H1 (cell line): ENCODE data around the gene ZNF608. TPM values are rescaled to one million over a fixed set of nuclear protein-coding genes. Genes with fewer than 3 reads are reported as not detected.

Source experiments
- CTCF ChIA-PET: fragments of 300-600 bp; sonication (Branson Sonifier 250); formaldehyde crosslinking; loops from one replicate; lab custom pipeline; 2021; ENCODE audit not compliant: partially characterized antibody; lab: Charles Lee
- POLR2A ChIA-PET: fragments of 300-600 bp; sonication (Branson Sonifier 250); formaldehyde crosslinking; loops from one replicate; lab custom pipeline; 2021; ENCODE audit warnings: inconsistent platforms; ENCODE audit not compliant: partially characterized antibody; lab: Charles Lee
- DNase-seq, 2 experiments: peaks; one replicate each; pipeline versions ENCODE4 v3.0.0 to v3.0.0-alpha.2; 2010 to 2022; ENCODE audit warnings: low spot score in 2 of 2, low read depth in 1 of 2, mixed read lengths in 1 of 2
- FAIRE-seq: peaks from 2 replicates; lab custom pipeline; 2011; peaks lifted over from hg19 to GRCh38; lab: Jason Lieb, UNC
- H2AFZ ChIP-seq: 2 replicates; pipeline ENCODE4 v1.8.1; 2012; ENCODE audit warnings: low read length, inconsistent platforms
- H2AK5ac ChIP-seq: 2 replicates; pipeline ENCODE4 v1.6.1; 2013; ENCODE audit warnings: low read depth, low read length
- H2BK120ac ChIP-seq: replicated peaks from 2 replicates; pipeline ENCODE3; 2013; ENCODE audit warnings: low read depth, low read length, inconsistent platforms
- H2BK12ac ChIP-seq: 2 replicates; pipeline ENCODE4 v1.6.1; 2013; ENCODE audit warnings: low read depth, low read length
- H2BK15ac ChIP-seq: 2 replicates; pipeline ENCODE4 v1.6.1; 2013; ENCODE audit warnings: low read length
- H2BK20ac ChIP-seq: 2 replicates; pipeline ENCODE4 v1.6.1; 2013; ENCODE audit warnings: low read length
- H2BK5ac ChIP-seq: 2 replicates; pipeline ENCODE4 v1.6.1; 2013; ENCODE audit warnings: low read depth, low read length
- H3K14ac ChIP-seq: 2 replicates; pipeline ENCODE4 v1.6.1; 2013; ENCODE audit warnings: inconsistent platforms; ENCODE audit not compliant: insufficient read length
- H3K18ac ChIP-seq: 2 replicates; pipeline ENCODE4 v1.6.1; 2013; ENCODE audit warnings: low read length; ENCODE audit errors: extremely low read depth
- H3K23ac ChIP-seq: 2 replicates; pipeline ENCODE4 v1.6.1; 2013; ENCODE audit warnings: inconsistent platforms; ENCODE audit not compliant: insufficient read length
- H3K23me2 ChIP-seq: 2 replicates; pipeline ENCODE4 v1.6.1; 2013; ENCODE audit warnings: low read depth, low read length
- H3K27ac ChIP-seq: 2 replicates; pipeline ENCODE4 v1.6.1; 2011; ENCODE audit warnings: low read depth, low read length, inconsistent platforms
- H3K27me3 ChIP-seq, 4 experiments: replicated peaks in 1 of 4; 1 replicate in 1 of 4; 2 replicates in 3 of 4; pipeline versions ENCODE4 v1.6.1 to v1.8.1; 2011 to 2013; ENCODE audit warnings: low read length in 3 of 4, mild to moderate bottlenecking in 3 of 4, inconsistent platforms in 2 of 4, mixed read lengths in 2 of 4, moderate library complexity in 1 of 4; ENCODE audit not compliant: control insufficient read depth in 3 of 4, insufficient read depth in 3 of 4; ENCODE audit errors: extremely low read depth in 1 of 4
- H3K36me3 ChIP-seq, 4 experiments: 2 replicates each; pipeline versions ENCODE4 v1.6.1 to v1.8.1; 2011 to 2013; ENCODE audit warnings: mild to moderate bottlenecking in 4 of 4, low read length in 3 of 4, moderate library complexity in 2 of 4, control low read depth in 1 of 4, inconsistent platforms in 1 of 4; ENCODE audit not compliant: insufficient read depth in 4 of 4, control insufficient read depth in 2 of 4
- H3K4ac ChIP-seq: replicated peaks from 2 replicates; pipeline ENCODE3; 2013; ENCODE audit warnings: low read length, low read depth, mixed read lengths, inconsistent platforms; ENCODE audit not compliant: insufficient read length
- H3K4me1 ChIP-seq, 4 experiments: replicated peaks in 1 of 4; 1 replicate in 1 of 4; 2 replicates in 3 of 4; pipeline versions ENCODE4 v1.6.1 to v1.8.1; 2011 to 2013; ENCODE audit warnings: low read length in 3 of 4, inconsistent platforms in 2 of 4, mixed read lengths in 1 of 4; ENCODE audit not compliant: insufficient read depth in 4 of 4, control insufficient read depth in 3 of 4
- H3K4me2 ChIP-seq, 2 experiments: 2 replicates each; pipeline versions ENCODE4 v1.6.1 to v1.8.1; 2011 to 2013; ENCODE audit warnings: low read depth in 2 of 2, low read length in 2 of 2, control low read depth in 1 of 2, inconsistent platforms in 1 of 2, mild to moderate bottlenecking in 1 of 2; ENCODE audit not compliant: insufficient read depth in 1 of 2
- H3K4me3 ChIP-seq, 4 experiments: fragments of 200-600, 300-600 bp in 1 of 4; sonication (generic), shearing (Covaris generic), sonication (Bioruptor Twin) in 1 of 4; 2 replicates each; pipeline versions ENCODE4 v1.5.1 to v1.8.1; 2011 to 2016; ENCODE audit warnings: low read length in 4 of 4, low read depth in 3 of 4, control low read depth in 2 of 4, inconsistent platforms in 2 of 4, mild to moderate bottlenecking in 2 of 4, mixed read lengths in 1 of 4, moderate library complexity in 1 of 4; ENCODE audit not compliant: insufficient read depth in 2 of 4; ENCODE audit errors: extremely low read depth in 1 of 4
- H3K56ac ChIP-seq: replicated peaks from 2 replicates; pipeline ENCODE3; 2013; ENCODE audit warnings: low read depth, mild to moderate bottlenecking, mixed read lengths, low read length, inconsistent platforms; ENCODE audit not compliant: insufficient read length
- H3K79me1 ChIP-seq: 2 replicates; pipeline ENCODE4 v1.6.1; 2013; ENCODE audit warnings: low read depth, low read length, control low read depth
- H3K79me2 ChIP-seq, 2 experiments: 2 replicates each; pipeline versions ENCODE4 v1.6.1 to v1.8.1; 2012 to 2013; ENCODE audit warnings: low read length in 2 of 2, mild to moderate bottlenecking in 2 of 2, inconsistent platforms in 1 of 2; ENCODE audit not compliant: insufficient read depth in 2 of 2, control insufficient read depth in 1 of 2
- H3K9ac ChIP-seq, 4 experiments: replicated peaks in 1 of 4; 1 replicate in 1 of 4; 2 replicates in 3 of 4; pipeline versions ENCODE4 v1.6.1 to v1.8.1; 2011 to 2013; ENCODE audit warnings: low read depth in 3 of 4, low read length in 3 of 4, control low read depth in 2 of 4, mild to moderate bottlenecking in 2 of 4, moderate library complexity in 2 of 4, inconsistent platforms in 1 of 4; ENCODE audit errors: extremely low read depth in 1 of 4
- H3K9me3 ChIP-seq, 2 experiments: 2 replicates each; pipeline versions ENCODE4 v1.6.1 to v1.8.1; 2012 to 2013; ENCODE audit warnings: mild to moderate bottlenecking in 2 of 2, moderate library complexity in 2 of 2, control low read depth in 1 of 2, inconsistent platforms in 1 of 2, low read depth in 1 of 2, low read length in 1 of 2, mixed read lengths in 1 of 2; ENCODE audit not compliant: insufficient read depth in 2 of 2
- H4K20me1 ChIP-seq, 2 experiments: replicated peaks in 1 of 2; 2 replicates each; pipeline versions ENCODE3 to v1.8.1; 2011 to 2013; ENCODE audit warnings: inconsistent platforms in 2 of 2, low read length in 2 of 2, mild to moderate bottlenecking in 1 of 2; ENCODE audit not compliant: insufficient read depth in 2 of 2, control insufficient read depth in 1 of 2
- H4K5ac ChIP-seq: 2 replicates; pipeline ENCODE4 v1.6.1; 2013; ENCODE audit warnings: low read length, low read depth, mixed read lengths, inconsistent platforms; ENCODE audit not compliant: insufficient read length
- H4K8ac ChIP-seq: 2 replicates; pipeline ENCODE4 v1.8.0; 2013; ENCODE audit warnings: mild to moderate bottlenecking, moderate library complexity, low read length, inconsistent platforms; ENCODE audit not compliant: insufficient read depth; ENCODE audit errors: extremely low read depth
- H4K91ac ChIP-seq: replicated peaks from 2 replicates; pipeline ENCODE3; 2013; ENCODE audit warnings: low read length, mixed read lengths, inconsistent platforms; ENCODE audit not compliant: insufficient read length
- KDM1A ChIP-seq: fragments of 200-600, 300-600 bp; sonication (generic); IDR thresholded peaks from 2 replicates; pipeline ENCODE4 v1.7.1; 2016; ENCODE audit warnings: mild to moderate bottlenecking, low read length, borderline replicate concordance
- PHF8 ChIP-seq: fragments of 200-600 bp; sonication (generic); conservative IDR thresholded peaks from 2 replicates; pipeline ENCODE4 v1.7.1; 2012; ENCODE audit warnings: low read depth, mild to moderate bottlenecking, inconsistent platforms, low read length, moderate library complexity
- TCF12 ChIP-seq: IDR thresholded peaks from 2 replicates; pipeline ENCODE4 v1.6.1; 2011; ENCODE audit warnings: low read depth, mild to moderate bottlenecking, low read length
- WGBS, 2 experiments: shearing (Covaris generic) in 1 of 2; methylation state at CpG; one replicate each; pipeline versions ENCODE4 v1.1.6 to v1.1.7; 2013 to 2015; ENCODE audit warnings: low lambda C conversion rate in 2 of 2, mixed read lengths in 2 of 2, inconsistent platforms in 1 of 2, low coverage in 1 of 2, missing lambda C conversion rate in 1 of 2; ENCODE audit not compliant: insufficient replicate concordance in 2 of 2, insufficient coverage in 1 of 2, insufficient read length in 1 of 2; ENCODE audit errors: extremely low coverage in 1 of 2, missing lambda C conversion rate in 1 of 2; 5-methylcytosine and 5-hydroxymethylcytosine counted together
- polyA plus RNA-seq, 7 experiments: library from polyadenylated mRNA; depleted of rRNA in 3 of 7; stranded (reverse) in 5 of 7; unstranded in 2 of 7; fragments of >200 nt in 5 of 7; fragments of 200-250 nt in 2 of 7; gene quantifications; 1 replicate in 5 of 7; 2 replicates in 1 of 7; 4 replicates in 1 of 7; pipeline versions ENCODE4 v1.2.1 to v1.2.3, GENCODE V29; 2011 to 2013; ENCODE audit warnings: missing spikeins in 2 of 7, mixed read lengths in 2 of 7
- total RNA-seq: library from RNA; stranded (reverse); fragmentation: NEBNext Ultra II Directional; extraction: Animal tissue kit (Norgen Biotek cat#: 25700); gene quantifications from 2 replicates; pipeline ENCODE4 v1.2.1, GENCODE V29; 2021

ZNF608 gene
- total and polyA plus RNA-seq, 2 of the 8 experiments (the other 6 are each of a cell fraction or from before 2014, with no cell fraction given), result 17.2 to 40.8 TPM

GRCh38 chr5:124771761-124772160, 25.3 kb upstream of the ZNF608 start:
- DNase-seq (no peak), FAIRE-seq (no peak)
- Histone ChIP-seq H3K23me2 (no peaks in the 10 kb centered on the region), H2AK5ac (no peak overlapping the region), H3K4ac (no peak overlapping the region), H3K36me3 (no peaks in the 10 kb centered on the region), H4K91ac (no peak overlapping the region), H4K8ac (no peak overlapping the region), H3K23ac (no peak overlapping the region), H2BK12ac (no peak overlapping the region), H3K9ac (no peak overlapping the region), H3K4me3 (no peak overlapping the region), H3K27me3 (no peaks in the 10 kb centered on the region), H3K79me1 (no peaks in the 10 kb centered on the region), H2AFZ (no peak overlapping the region), H3K18ac (no peak overlapping the region), H2BK20ac (no peak overlapping the region), H3K79me2 (no peaks in the 10 kb centered on the region), H2BK5ac (no peak overlapping the region), H3K4me1 (peaks cover 0 to 7% (median 3%) of the 10 kb centered on the region in 4 experiments; a peak in 2 of 7 replicates), H3K27ac (no peak overlapping the region), H3K4me2 (no peak overlapping the region), H3K9me3 (no peaks in the 10 kb centered on the region), H2BK15ac (no peak overlapping the region), H4K20me1 (no peaks in the 10 kb centered on the region), H3K14ac (no peak overlapping the region), H4K5ac (no peak overlapping the region), H3K56ac (no peak overlapping the region), H2BK120ac (no peak overlapping the region)
- WGBS, 2 experiments, result 86 to 100% methylated on average over 1 to 3 of the region's 3 CpGs
- POLR2A ChIA-PET, result no interaction called here
- CTCF ChIA-PET, result interaction anchor here (0.7 kb wide), 1 partner anchor 195 kb away, joined by 3 read pairs; no protein-coding TSS in a partner anchor
- TF ChIP-seq PHF8, result no peak
- TF ChIP-seq TCF12, result no peak
- TF ChIP-seq KDM1A, result no peak
